MM.1S (cell line): ENCODE results near the gene SP3.

ENCODE experiments used
- DNase-seq: peaks from one replicate; pipeline ENCODE4 v3.0.0-alpha.2; 2015
- H2AFZ ChIP-seq: fragments of 300-600 bp; sonication (generic); 2 replicates; pipeline ENCODE4 v1.6.0; 2016; ENCODE audit warnings: antibody characterized with exemption, low read length
- H3F3A ChIP-seq: fragments of 300-600 bp; sonication (generic); 2 replicates; pipeline ENCODE4 v1.6.1; 2016; ENCODE audit warnings: mild to moderate bottlenecking, antibody characterized with exemption, low read length, moderate library complexity, mixed read lengths; ENCODE audit not compliant: insufficient read depth
- H3K27ac ChIP-seq: fragments of 300-600 bp; sonication (generic); 2 replicates; pipeline ENCODE4 v1.5.1; 2016; ENCODE audit warnings: mild to moderate bottlenecking, low read length
- H3K27me3 ChIP-seq: fragments of 300-600 bp; sonication (generic); replicated peaks from 2 replicates; pipeline ENCODE4 v1.6.0; 2016; ENCODE audit warnings: low read length; ENCODE audit not compliant: insufficient read depth
- H3K36me3 ChIP-seq: fragments of 300-600 bp; sonication (generic); replicated peaks from 2 replicates; pipeline ENCODE4 v1.6.1; 2016; ENCODE audit warnings: mild to moderate bottlenecking, low read length, mixed read lengths; ENCODE audit not compliant: insufficient read depth
- H3K4me1 ChIP-seq: fragments of 300-600 bp; sonication (generic); 2 replicates; pipeline ENCODE4 v1.6.1; 2016; ENCODE audit warnings: low read length, mixed read lengths
- H3K4me2 ChIP-seq: fragments of 300-600 bp; sonication (generic); 2 replicates; pipeline ENCODE4 v1.6.0; 2016; ENCODE audit warnings: low read depth, low read length
- H3K4me3 ChIP-seq: fragments of 300-600 bp; sonication (generic); 2 replicates; pipeline ENCODE4 v1.5.1; 2016; ENCODE audit warnings: low read length, mixed read lengths
- H3K79me2 ChIP-seq: fragments of 300-600 bp; sonication (generic); 2 replicates; pipeline ENCODE4 v1.6.1; 2016; ENCODE audit warnings: mixed run types, low read length, mixed read lengths
- H3K9ac ChIP-seq: fragments of 300-600 bp; sonication (generic); 2 replicates; pipeline ENCODE4 v1.6.1; 2016; ENCODE audit warnings: low read length, mixed read lengths
- H3K9me2 ChIP-seq: fragments of 300-600 bp; sonication (generic); replicated peaks from 2 replicates; pipeline ENCODE4 v1.6.1; 2016; ENCODE audit warnings: mild to moderate bottlenecking, low read length, mixed read lengths; ENCODE audit not compliant: insufficient read depth
- H3K9me3 ChIP-seq: fragments of 300-600 bp; sonication (generic); replicated peaks from 2 replicates; pipeline ENCODE4 v1.6.1; 2016; ENCODE audit warnings: mild to moderate bottlenecking, low read length, mixed read lengths; ENCODE audit not compliant: insufficient read depth
- H4K20me1 ChIP-seq: fragments of 300-600 bp; sonication (generic); 2 replicates; pipeline ENCODE4 v1.6.1; 2016; ENCODE audit warnings: mild to moderate bottlenecking, low read length, moderate library complexity, mixed read lengths; ENCODE audit not compliant: insufficient read depth
- CTCF ChIP-seq: fragments of 300-600 bp; sonication (generic); IDR thresholded peaks from 2 replicates; pipeline ENCODE4 v1.5.1; 2016; ENCODE audit warnings: antibody characterized with exemption, low read length, mixed read lengths
- EZH2 ChIP-seq: fragments of 300-600 bp; sonication (generic); optimal IDR thresholded peaks from 2 replicates; pipeline ENCODE3; 2017; ENCODE audit warnings: low read depth, mild to moderate bottlenecking, antibody characterized with exemption, low read length, mixed read lengths
- EZH2phosphoT487 ChIP-seq: fragments of 300-600 bp; sonication (generic); IDR thresholded peaks from 2 replicates; pipeline ENCODE4 v1.6.1; 2018; ENCODE audit warnings: antibody characterized with exemption, low read length

The SP3 gene

GRCh38 chr2:173957517-173957916 lies 7.7 kb downstream of the SP3 start:
- no peaks in the 10 kb centered on the region for H3K9me2 ChIP-seq
- peaks cover 100% of the 10 kb centered on the region for H3K79me2 ChIP-seq
- no peaks in the 10 kb centered on the region; the same call in 1 of the 2 replicates for H3F3A ChIP-seq
- no peaks in the 10 kb centered on the region for H3K27me3 ChIP-seq
- no peak overlapping the region for H2AFZ ChIP-seq
- no peaks in the 10 kb centered on the region for H3K9me3 ChIP-seq
- no peak for TF ChIP-seq EZH2phosphoT487
- no peak for TF ChIP-seq EZH2
- TF ChIP-seq CTCF: no peak
- H4K20me1 ChIP-seq: peaks cover 67% of the 10 kb centered on the region
- H3K36me3 ChIP-seq: peaks cover 21% of the 10 kb centered on the region; the same call in 1 of the 2 replicates
- peaks cover 20% of the 10 kb centered on the region for H3K4me1 ChIP-seq
- no peak overlapping the region for H3K4me2 ChIP-seq
- no peak overlapping the region for H3K4me3 ChIP-seq
- no peak overlapping the region for H3K27ac ChIP-seq
- no peak overlapping the region for H3K9ac ChIP-seq
- no peak for DNase-seq

- no peak for TF ChIP-seq EZH2phosphoT487
- no peak for TF ChIP-seq EZH2
- TF ChIP-seq CTCF: no peak
- Histone ChIP-seq H3K79me2 (peaks cover 100% of the 10 kb centered on the region), H3K9me3 (no peaks in the 10 kb centered on the region)
Measured at GRCh38 chr2:173956454-173956853, 8.7 kb downstream of the SP3 start.

GRCh38 chr2:173955867-173956266 lies 9.3 kb downstream of the SP3 start:
- H3K36me3 ChIP-seq: peaks cover 21% of the 10 kb centered on the region; the same call in 1 of the 2 replicates
- peaks cover 100% of the 10 kb centered on the region for H3K79me2 ChIP-seq
- no peak overlapping the region for H3K4me2 ChIP-seq
- no peaks in the 10 kb centered on the region for H3K27me3 ChIP-seq
- H3K9me2 ChIP-seq: no peaks in the 10 kb centered on the region
- peaks cover 75% of the 10 kb centered on the region for H4K20me1 ChIP-seq
- TF ChIP-seq EZH2 (no peak), EZH2phosphoT487 (no peak), CTCF (no peak)
- no peak overlapping the region for H3K9ac ChIP-seq
- H3F3A ChIP-seq: no peaks in the 10 kb centered on the region
- no peak overlapping the region for H2AFZ ChIP-seq
- no peak overlapping the region for H3K27ac ChIP-seq
- no peaks in the 10 kb centered on the region for H3K9me3 ChIP-seq
- DNase-seq: no peak
- no peak overlapping the region for H3K4me3 ChIP-seq
- H3K4me1 ChIP-seq: peaks cover 20% of the 10 kb centered on the region

More at GRCh38 chr2:173956454-173956853, 8.7 kb downstream of the SP3 start:
- H3K27ac ChIP-seq: no peak overlapping the region
- no peak overlapping the region for H3K4me2 ChIP-seq
- H3K4me1 ChIP-seq: peaks cover 26% of the 10 kb centered on the region
- no peak overlapping the region for H3K9ac ChIP-seq
- no peak for DNase-seq
- H3K36me3 ChIP-seq: peaks cover 21% of the 10 kb centered on the region; the same call in 1 of the 2 replicates
- no peaks in the 10 kb centered on the region for H3K9me2 ChIP-seq
- no peaks in the 10 kb centered on the region for H3K27me3 ChIP-seq
- no peak overlapping the region for H3K4me3 ChIP-seq
- no peaks in the 10 kb centered on the region for H3F3A ChIP-seq
- peaks cover 78% of the 10 kb centered on the region for H4K20me1 ChIP-seq
- no peak overlapping the region for H2AFZ ChIP-seq
